HG03097 (cell line): ENCODE results near the gene ARHGAP40.
"Not testable (repeated sequence)": the region's sequence is repeated elsewhere in the genome, so short reads cannot be mapped to it uniquely, and the experiment has no call there.

Experiments
- ATAC-seq: cut with Tn5 transposase; IDR thresholded peaks from one replicate; pipeline ENCODE4 v1.9.1; 2021; ENCODE audit not compliant: unreplicated experiment, low FRiP score

The ARHGAP40 gene

GRCh38 chr20:38586181-38586525 lies 15.5 kb upstream of the ARHGAP40 start:
- ATAC-seq = no peak

GRCh38 chr20:38588303-38588702 lies 13.3 kb upstream of the ARHGAP40 start:
- ATAC-seq = no peak

- no peak for ATAC-seq
Measured at GRCh38 chr20:38589351-38589750, 12.3 kb upstream of the ARHGAP40 start.

GRCh38 chr20:38589967-38590675 lies 11.5 kb upstream of the ARHGAP40 start:
- ATAC-seq = no peak

- no peak for ATAC-seq
Measured at GRCh38 chr20:38590676-38591473, 10.7 kb upstream of the ARHGAP40 start.

- no peak for ATAC-seq
Measured at GRCh38 chr20:38591474-38592410, 9.9 kb upstream of the ARHGAP40 start.

GRCh38 chr20:38592411-38592790 lies 9.2 kb upstream of the ARHGAP40 start:
- ATAC-seq = not testable (repeated sequence)

- ATAC-seq = not testable (repeated sequence)
Measured at GRCh38 chr20:38594281-38594680, 7.3 kb upstream of the ARHGAP40 start.

- not testable (repeated sequence) for ATAC-seq
Measured at GRCh38 chr20:38595886-38596285, 5.7 kb upstream of the ARHGAP40 start.

- ATAC-seq = no peak
Measured at GRCh38 chr20:38599410-38599882, 2.2 kb upstream of the ARHGAP40 start.

- no peak for ATAC-seq
Measured at GRCh38 chr20:38600057-38600456, 1.6 kb upstream of the ARHGAP40 start.

GRCh38 chr20:38602185-38602581 lies 574 bp downstream of the ARHGAP40 start:
- no peak for ATAC-seq

- ATAC-seq = no peak
Measured at GRCh38 chr20:38603286-38603685, 1.7 kb downstream of the ARHGAP40 start.

- no peak for ATAC-seq
Measured at GRCh38 chr20:38604873-38605303, 3.3 kb downstream of the ARHGAP40 start.

- ATAC-seq = no peak
Measured at GRCh38 chr20:38607351-38607750, 5.7 kb downstream of the ARHGAP40 start.

GRCh38 chr20:38608188-38608587 lies 6.6 kb downstream of the ARHGAP40 start:
- no peak for ATAC-seq

- no peak for ATAC-seq
Measured at GRCh38 chr20:38609815-38610214, 8.2 kb downstream of the ARHGAP40 start.

- ATAC-seq = no peak
Measured at GRCh38 chr20:38610521-38610920, 8.9 kb downstream of the ARHGAP40 start.

GRCh38 chr20:38612751-38613515 lies 11.3 kb downstream of the ARHGAP40 start:
- no peak for ATAC-seq

GRCh38 chr20:38615283-38615682 lies 13.7 kb downstream of the ARHGAP40 start:
- no peak for ATAC-seq
